Lower leg skin (tissue), 3 donors: ENCODE data around the gene OPRM1.

Source experiments
- POLR2A ChIP-seq, 2 donors: fragments of 450-650 bp; IDR thresholded peaks; one replicate each; pipeline ENCODE4 v1.6.1; 2016 to 2017; ENCODE audit warnings: antibody characterized with exemption in 2 of 2, mild to moderate bottlenecking in 1 of 2, moderate library complexity in 1 of 2
- TF ChIP-seq, protein P1 (sequence below), 3 donors: fragments of 450-650 bp; IDR thresholded peaks; one replicate each; pipeline ENCODE4 v1.5.1; 2016; ENCODE audit warnings: antibody characterized with exemption in 3 of 3, mild to moderate bottlenecking in 3 of 3, moderate library complexity in 2 of 3

DNA sequence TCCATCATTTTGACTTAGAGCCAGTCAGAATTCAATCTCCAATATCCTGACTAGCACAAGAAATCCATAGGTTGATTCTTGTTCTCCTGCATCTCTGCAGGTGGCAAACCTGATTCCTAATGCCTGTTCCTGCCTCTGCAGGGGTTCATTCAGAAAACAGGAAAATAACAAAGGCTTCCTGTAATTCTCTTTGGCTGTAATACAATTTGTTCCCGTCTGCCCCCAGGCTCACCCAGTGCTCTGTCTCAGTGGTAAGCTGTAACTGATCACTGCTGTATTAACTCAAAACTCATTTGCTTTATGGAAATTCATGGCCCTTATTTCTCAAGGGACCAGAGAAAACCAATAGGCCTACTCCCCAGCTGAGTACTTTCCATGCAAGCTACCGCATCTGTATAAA lies 88.6 kb downstream of the OPRM1 start:
- TF ChIP-seq POLR2A (IDR thresholded peaks at IDR 0.05) = no peak
- TF ChIP-seq, protein P1, sequence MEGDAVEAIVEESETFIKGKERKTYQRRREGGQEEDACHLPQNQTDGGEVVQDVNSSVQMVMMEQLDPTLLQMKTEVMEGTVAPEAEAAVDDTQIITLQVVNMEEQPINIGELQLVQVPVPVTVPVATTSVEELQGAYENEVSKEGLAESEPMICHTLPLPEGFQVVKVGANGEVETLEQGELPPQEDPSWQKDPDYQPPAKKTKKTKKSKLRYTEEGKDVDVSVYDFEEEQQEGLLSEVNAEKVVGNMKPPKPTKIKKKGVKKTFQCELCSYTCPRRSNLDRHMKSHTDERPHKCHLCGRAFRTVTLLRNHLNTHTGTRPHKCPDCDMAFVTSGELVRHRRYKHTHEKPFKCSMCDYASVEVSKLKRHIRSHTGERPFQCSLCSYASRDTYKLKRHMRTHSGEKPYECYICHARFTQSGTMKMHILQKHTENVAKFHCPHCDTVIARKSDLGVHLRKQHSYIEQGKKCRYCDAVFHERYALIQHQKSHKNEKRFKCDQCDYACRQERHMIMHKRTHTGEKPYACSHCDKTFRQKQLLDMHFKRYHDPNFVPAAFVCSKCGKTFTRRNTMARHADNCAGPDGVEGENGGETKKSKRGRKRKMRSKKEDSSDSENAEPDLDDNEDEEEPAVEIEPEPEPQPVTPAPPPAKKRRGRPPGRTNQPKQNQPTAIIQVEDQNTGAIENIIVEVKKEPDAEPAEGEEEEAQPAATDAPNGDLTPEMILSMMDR (IDR thresholded peaks at IDR 0.05) = no peak
